ENCODE measurements around the gene KIAA1671.

GRCh38 chr22:25174156-25174887 is 221.8 kb downstream of the KIAA1671 start:
- TF ChIP-seq, protein P1, sequence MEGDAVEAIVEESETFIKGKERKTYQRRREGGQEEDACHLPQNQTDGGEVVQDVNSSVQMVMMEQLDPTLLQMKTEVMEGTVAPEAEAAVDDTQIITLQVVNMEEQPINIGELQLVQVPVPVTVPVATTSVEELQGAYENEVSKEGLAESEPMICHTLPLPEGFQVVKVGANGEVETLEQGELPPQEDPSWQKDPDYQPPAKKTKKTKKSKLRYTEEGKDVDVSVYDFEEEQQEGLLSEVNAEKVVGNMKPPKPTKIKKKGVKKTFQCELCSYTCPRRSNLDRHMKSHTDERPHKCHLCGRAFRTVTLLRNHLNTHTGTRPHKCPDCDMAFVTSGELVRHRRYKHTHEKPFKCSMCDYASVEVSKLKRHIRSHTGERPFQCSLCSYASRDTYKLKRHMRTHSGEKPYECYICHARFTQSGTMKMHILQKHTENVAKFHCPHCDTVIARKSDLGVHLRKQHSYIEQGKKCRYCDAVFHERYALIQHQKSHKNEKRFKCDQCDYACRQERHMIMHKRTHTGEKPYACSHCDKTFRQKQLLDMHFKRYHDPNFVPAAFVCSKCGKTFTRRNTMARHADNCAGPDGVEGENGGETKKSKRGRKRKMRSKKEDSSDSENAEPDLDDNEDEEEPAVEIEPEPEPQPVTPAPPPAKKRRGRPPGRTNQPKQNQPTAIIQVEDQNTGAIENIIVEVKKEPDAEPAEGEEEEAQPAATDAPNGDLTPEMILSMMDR (conservative IDR thresholded peaks at IDR 0.05; ENCODE audit: low read depth, low read length) = no peak
- no peak for TF ChIP-seq EZH2 (IDR thresholded peaks at IDR 0.05; ENCODE audit: low read length, unreplicated experiment)
- TF ChIP-seq EZH2phosphoT487 (IDR thresholded peaks at IDR 0.05; ENCODE audit: borderline replicate concordance, low read length) = no peak
